NCI-H1436 treated with DMSO at 0.1 percent for 48 hours (cell line): ENCODE results near the gene SCAMP1.
A peak's percentile ranks its signal among the peaks of the same experiment; 100 is the strongest.
"Not testable (repeated sequence)": the region's sequence is repeated elsewhere in the genome, so short reads cannot be mapped to it uniquely, and the experiment has no call there.

Experiments used
- DNase-seq: peaks from one replicate; lab custom pipeline; 2025; lab: John Stamatoyannopoulos, UW

SCAMP1 gene

GRCh38 chr5:78360924-78361630 lies 660 bp downstream of the SCAMP1 start:
- DNase-seq, result no peak

- DNase-seq, result no peak
Observed at GRCh38 chr5:78361631-78361993, 1.2 kb downstream of the SCAMP1 start.

- no peak for DNase-seq
Observed at GRCh38 chr5:78362220-78362619, 1.8 kb downstream of the SCAMP1 start.

- DNase-seq, result no peak
Observed at GRCh38 chr5:78364005-78364404, 3.6 kb downstream of the SCAMP1 start.

- peak; percentile 86 for DNase-seq
Observed at GRCh38 chr5:78367318-78367991, 7.0 kb downstream of the SCAMP1 start.

- DNase-seq, result no peak
Observed at GRCh38 chr5:78369680-78370079, 9.3 kb downstream of the SCAMP1 start.

GRCh38 chr5:78373231-78373630 lies 12.8 kb downstream of the SCAMP1 start:
- no peak for DNase-seq

GRCh38 chr5:78376315-78376714 lies 15.9 kb downstream of the SCAMP1 start:
- no peak for DNase-seq

- no peak for DNase-seq
Observed at GRCh38 chr5:78377056-78377717, 16.8 kb downstream of the SCAMP1 start.

- no peak for DNase-seq
Observed at GRCh38 chr5:78377718-78378105, 17.3 kb downstream of the SCAMP1 start.

- DNase-seq, result no peak
Observed at GRCh38 chr5:78387468-78388153, 27.2 kb downstream of the SCAMP1 start.

GRCh38 chr5:78391357-78391756 lies 30.9 kb downstream of the SCAMP1 start:
- DNase-seq, result not testable (repeated sequence)

- no peak for DNase-seq
Observed at GRCh38 chr5:78397831-78398230, 37.4 kb downstream of the SCAMP1 start.

- no peak for DNase-seq
Observed at GRCh38 chr5:78399116-78399515, 38.7 kb downstream of the SCAMP1 start.

- DNase-seq, result no peak
Observed at GRCh38 chr5:78404682-78405293, 44.4 kb downstream of the SCAMP1 start.

GRCh38 chr5:78405829-78406750 lies 45.7 kb downstream of the SCAMP1 start:
- no peak for DNase-seq

GRCh38 chr5:78407458-78407857 lies 47.0 kb downstream of the SCAMP1 start:
- DNase-seq, result no peak

- no peak for DNase-seq
Observed at GRCh38 chr5:78411586-78411985, 51.2 kb downstream of the SCAMP1 start.

- no peak for DNase-seq
Observed at GRCh38 chr5:78416677-78417425, 56.4 kb downstream of the SCAMP1 start.

GRCh38 chr5:78419396-78419795 lies 59.0 kb downstream of the SCAMP1 start:
- DNase-seq, result no peak
